Spinal cord (tissue), 10 donors: ENCODE measurements around the gene DNTTIP2. TPM values are rescaled to one million over a fixed set of nuclear protein-coding genes. Genes with fewer than 3 reads are reported as not detected.

Experiments used
- DNase-seq, 6 donors: peaks; one replicate each; pipeline versions ENCODE4 v3.0.0 to v3.0.0-alpha.2; 2013 to 2015; ENCODE audit warnings: low spot score in 6 of 6, low read depth in 4 of 6
- H3K27ac ChIP-seq: one replicate; pipeline ENCODE4 v1.5.1; 2013; ENCODE audit warnings: low read depth, low read length, control low read depth
- H3K27me3 ChIP-seq: one replicate; pipeline ENCODE4 v1.6.1; 2013; ENCODE audit warnings: low read length; ENCODE audit not compliant: control insufficient read depth, insufficient read depth
- H3K36me3 ChIP-seq: one replicate; pipeline ENCODE4 v1.6.1; 2013; ENCODE audit warnings: low read length; ENCODE audit not compliant: control insufficient read depth, insufficient read depth
- H3K4me1 ChIP-seq: one replicate; pipeline ENCODE4 v1.6.1; 2013; ENCODE audit warnings: low read length; ENCODE audit not compliant: control insufficient read depth, insufficient read depth
- H3K4me3 ChIP-seq: one replicate; pipeline ENCODE4 v1.5.1; 2013; ENCODE audit warnings: low read depth, low read length, control low read depth
- H3K9me3 ChIP-seq: one replicate; pipeline ENCODE4 v1.6.1; 2013; ENCODE audit warnings: low read length; ENCODE audit not compliant: control insufficient read depth, insufficient read depth
- WGBS: methylation state at CpG from one replicate; pipeline ENCODE4 v1.1.5; 2013; ENCODE audit warnings: missing lambda C conversion rate; ENCODE audit not compliant: insufficient coverage; 5-methylcytosine and 5-hydroxymethylcytosine counted together
- polyA plus RNA-seq, 2 donors: library from polyadenylated mRNA; unstranded; fragments of 120-200 nt; gene quantifications; one replicate each; pipeline ENCODE4 v1.2.1, GENCODE V29; 2013; ENCODE audit not compliant: insufficient read length in 2 of 2
- small RNA-seq: library from RNA; depleted of rRNA; stranded (forward); fragments of <200 nt; gene quantifications from one replicate; pipeline ENCODE3, GENCODE V24; 2014; ENCODE audit warnings: low replicate concordance
- total RNA-seq, 2 donors: library from RNA; depleted of rRNA in 1 of 2; stranded (reverse); fragments of 120-200 nt in 1 of 2; fragments of >200 nt in 1 of 2; gene quantifications; one replicate each; pipeline versions ENCODE4 v1.2.3 to v1.2.4, GENCODE V29; 2013 to 2014
- donor health status: healthy.

Gene DNTTIP2
- total and polyA plus RNA-seq, 4 donors, result 40.6 to 48.1 (median 41.8) TPM

DNA sequence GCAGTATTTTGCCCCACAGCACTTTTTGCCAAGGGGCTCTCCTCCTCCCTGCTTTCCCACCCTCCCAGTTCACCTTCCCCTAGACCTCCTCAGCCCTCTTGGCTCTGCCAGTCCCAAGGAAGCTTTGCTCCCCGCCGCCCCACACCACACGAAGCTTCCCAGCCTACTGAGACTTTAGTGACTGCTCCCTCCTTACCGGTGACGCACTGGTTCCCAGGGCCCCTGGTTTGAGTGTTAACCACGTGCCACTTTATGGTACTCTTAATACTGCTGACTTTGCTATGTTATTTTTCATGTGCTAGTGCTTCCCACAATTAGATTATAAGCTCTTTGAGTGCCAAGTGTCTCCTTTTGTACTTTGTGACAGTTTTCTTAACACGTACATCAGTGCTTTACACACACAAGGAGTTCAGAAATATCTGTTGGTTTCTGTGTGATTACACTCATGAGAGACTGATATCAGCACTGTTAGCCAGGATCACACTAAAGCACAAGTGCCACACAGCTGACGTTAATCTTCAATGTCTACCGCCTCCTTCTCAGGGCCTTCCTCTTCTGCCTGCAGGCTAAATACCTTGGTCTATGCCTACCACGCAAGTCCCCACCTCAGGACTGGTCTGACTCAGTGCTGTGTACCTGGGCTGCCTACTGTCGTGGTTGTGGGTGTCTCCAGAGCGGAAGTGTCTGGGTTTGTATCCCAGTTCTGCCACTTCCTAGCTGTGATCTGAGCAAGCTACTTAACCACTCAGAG is 61.0 kb downstream of the DNTTIP2 start:
- H3K9me3 ChIP-seq, result no peaks in the 10 kb centered on the region
- H3K4me1 ChIP-seq, result peaks cover 13% of the 10 kb centered on the region
- no peaks in the 10 kb centered on the region for H3K27me3 ChIP-seq
- H3K27ac ChIP-seq, result no peak overlapping the region
- DNase-seq, result no peak
- H3K4me3 ChIP-seq, result no peak overlapping the region
- WGBS, result 88% methylated on average over 10 of the region's 12 CpGs
- H3K36me3 ChIP-seq, result no peaks in the 10 kb centered on the region

DNA sequence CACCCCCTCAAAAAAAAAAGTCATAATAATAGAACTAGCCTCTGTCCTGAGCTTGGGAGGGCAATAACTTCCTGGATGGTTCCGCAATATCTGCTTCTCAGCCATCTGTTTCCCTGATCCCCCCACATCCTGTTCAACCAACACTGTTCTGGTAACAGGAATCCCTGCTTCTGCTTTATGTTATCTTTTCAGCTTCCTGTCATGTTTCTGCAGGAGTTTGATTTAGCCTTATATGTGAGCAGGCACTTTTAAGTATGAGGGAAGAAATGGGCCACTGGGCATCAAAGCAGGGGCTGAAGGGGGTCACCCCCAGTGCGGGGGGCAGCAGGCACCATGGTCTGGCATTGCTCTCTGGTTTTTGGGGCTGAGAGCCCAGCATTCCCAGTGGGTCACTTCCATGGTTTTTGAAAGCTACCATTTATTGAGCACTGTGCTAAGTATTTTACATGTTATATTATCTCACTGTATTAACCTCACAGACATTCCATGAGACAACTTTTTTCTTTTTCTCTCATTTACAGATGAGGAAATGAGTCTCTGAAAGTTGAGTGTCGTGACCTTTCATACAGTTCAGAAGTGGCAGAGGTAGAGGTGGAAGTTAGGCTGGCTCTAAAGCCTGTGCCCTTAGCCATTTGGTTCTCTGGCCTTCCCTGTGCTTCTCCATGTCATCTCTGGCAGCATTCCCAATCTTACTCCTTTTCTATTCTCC is 61.9 kb downstream of the DNTTIP2 start:
- no peaks in the 10 kb centered on the region for H3K9me3 ChIP-seq
- WGBS, result 68% methylated on average over 2 of the region's 3 CpGs
- no peak overlapping the region for H3K4me3 ChIP-seq
- no peaks in the 10 kb centered on the region for H3K27me3 ChIP-seq
- H3K36me3 ChIP-seq, result no peaks in the 10 kb centered on the region
- no peak overlapping the region for H3K27ac ChIP-seq
- DNase-seq, result peak in 1 of 6 donors; percentile 23
- H3K4me1 ChIP-seq, result peaks cover 13% of the 10 kb centered on the region

Small RNA genes within 50 kb of the gene (small RNA-seq; reads per million reads assigned to genes)
- gene AL117351.2 (not detected), gene MIR760 (2.3 reads per million, percentile 91 among the genes with 10 or more reads in this experiment)

Other genes starting within 250 kb of the DNTTIP2 start
- 10 to 100 TPM; 10.4 to 14.3 TPM for gene BCAR3, start 197.4 kb downstream of the DNTTIP2 start, total RNA-seq
- gene BCAR3, start 197.4 kb downstream of the DNTTIP2 start, polyA plus RNA-seq, result 10 to 100 TPM; 14.2 to 16.7 TPM
- gene GCLM, start 30.2 kb upstream of the DNTTIP2 start, total RNA-seq, result 10 to 100 TPM; 11.5 to 17.6 TPM
- 10 to 100 TPM; 12.1 to 13.3 TPM for gene GCLM, start 30.2 kb upstream of the DNTTIP2 start, polyA plus RNA-seq
- 10 to 100 TPM in 1 of 2 donors, 1 to 10 TPM in 1; 2.9 to 31.5 TPM for gene ABCA4, start 241.9 kb upstream of the DNTTIP2 start, total RNA-seq
- 1 to 10 TPM in 1 of 2 donors, under 1 TPM in 1; 0.49 to 1.8 TPM for gene ABCA4, start 241.9 kb upstream of the DNTTIP2 start, polyA plus RNA-seq